Measurements from ENCODE around the gene MRPL18. TPM values are rescaled to one million over a fixed set of nuclear protein-coding genes. Genes with fewer than 3 reads are reported as not detected.

The MRPL18 gene
- total and polyA plus RNA-seq, 4 donors: 42.9 to 120 (median 61.3) TPM

- WGBS, 2 donors: 31 to 43% methylated on average over 1 of the region's 1 CpG
- no peaks in the 10 kb centered on the region for H3K9me3 ChIP-seq (ENCODE audit: control insufficient read depth in 4 of 4, insufficient read depth in 3 of 4, low read length in 3 of 4)
Observed at GRCh38 chr6:159797554-159797953, 7.3 kb downstream of the MRPL18 start.

GRCh38 chr6:159800141-159800865, 10.0 kb downstream of the MRPL18 start, which contains the start of gene PNLDC1:
Gene PNLDC1 (plus strand): TSS chr6:159800276. CDS start chr6:159800308, 32 bp downstream.
- WGBS, 2 donors: 93 to 94% methylated on average over 50 of the region's 50 CpGs
- H3K4me3 ChIP-seq: no peak within 1 kb of the TSS
- ATAC-seq (ENCODE audit: insufficient read depth, low FRiP score): no peak

More at GRCh38 chr6:159797554-159797953, 7.3 kb downstream of the MRPL18 start:
- H3K4me3 ChIP-seq: no peak overlapping the region
- H3K4me1 ChIP-seq (ENCODE audit: control insufficient read depth in 5 of 5, insufficient read depth in 5 of 5, low read length in 5 of 5): peaks cover 0 to 7% (median under 1%) of the 10 kb centered on the region in 5 donors
- ATAC-seq (ENCODE audit: insufficient read depth, low FRiP score) (no peak), DNase-seq (no peak)
- H3K27ac ChIP-seq (ENCODE audit: low read depth in 1 of 2, low read length in 1 of 2): no peak overlapping the region
- H3K9ac ChIP-seq (ENCODE audit: insufficient read depth in 1 of 2, low read length in 2 of 2): no peak overlapping the region
- no peak for TF ChIP-seq CTCF (IDR thresholded peaks at IDR 0.05; ENCODE audit: control extremely low read depth, extremely low read depth)
- no peaks in the 10 kb centered on the region for H3K27me3 ChIP-seq (ENCODE audit: control insufficient read depth in 3 of 3, insufficient read depth in 3 of 3, low read length in 2 of 3)
- H3K36me3 ChIP-seq (ENCODE audit: control insufficient read depth in 4 of 4, insufficient read depth in 4 of 4, low read length in 4 of 4): peaks cover 13 to 22% (median 16%) of the 10 kb centered on the region in 4 donors

GRCh38 chr6:159801935-159802334, 11.7 kb downstream of the MRPL18 start:
- no peak overlapping the region for H3K9ac ChIP-seq (ENCODE audit: insufficient read depth in 1 of 2, low read length in 2 of 2)
- H3K27me3 ChIP-seq (ENCODE audit: control insufficient read depth in 3 of 3, insufficient read depth in 3 of 3, low read length in 2 of 3): no peaks in the 10 kb centered on the region
- peak in 2 of 3 donors; percentile 19 to 75 for DNase-seq
- H3K36me3 ChIP-seq (ENCODE audit: control insufficient read depth in 4 of 4, insufficient read depth in 4 of 4, low read length in 4 of 4): peaks cover 8 to 20% (median 12%) of the 10 kb centered on the region in 4 donors
- H3K4me1 ChIP-seq (ENCODE audit: control insufficient read depth in 5 of 5, insufficient read depth in 5 of 5, low read length in 5 of 5): peaks cover 0 to 7% (median 0%) of the 10 kb centered on the region in 5 donors
- no peak for ATAC-seq (ENCODE audit: insufficient read depth, low FRiP score)
- H3K9me3 ChIP-seq (ENCODE audit: control insufficient read depth in 4 of 4, insufficient read depth in 3 of 4, low read length in 3 of 4): no peaks in the 10 kb centered on the region
- no peak for TF ChIP-seq CTCF (IDR thresholded peaks at IDR 0.05; ENCODE audit: control extremely low read depth, extremely low read depth)
- no peak overlapping the region for H3K27ac ChIP-seq (ENCODE audit: low read depth in 1 of 2, low read length in 1 of 2)
- WGBS, 2 donors: 64 to 77% methylated on average over 8 of the region's 8 CpGs
- H3K4me3 ChIP-seq: no peak overlapping the region

More at GRCh38 chr6:159800141-159800865, 10.0 kb downstream of the MRPL18 start, which contains the start of gene PNLDC1:
- Histone ChIP-seq H3K9ac (ENCODE audit: insufficient read depth in 1 of 2, low read length in 2 of 2) (no peak within 1 kb of the TSS), H3K27me3 (ENCODE audit: control insufficient read depth in 3 of 3, insufficient read depth in 3 of 3, low read length in 2 of 3) (no peaks in the 10 kb centered on the region), H3K27ac (ENCODE audit: low read depth in 1 of 2, low read length in 1 of 2) (no peak within 1 kb of the TSS), H3K36me3 (ENCODE audit: control insufficient read depth in 4 of 4, insufficient read depth in 4 of 4, low read length in 4 of 4) (peaks cover 8 to 22% (median 12%) of the 10 kb centered on the region in 4 donors), H3K9me3 (ENCODE audit: control insufficient read depth in 4 of 4, insufficient read depth in 3 of 4, low read length in 3 of 4) (no peaks in the 10 kb centered on the region), H3K4me1 (ENCODE audit: control insufficient read depth in 5 of 5, insufficient read depth in 5 of 5, low read length in 5 of 5) (peaks cover 0 to 7% (median 0%) of the 10 kb centered on the region in 5 donors)
- TF ChIP-seq CTCF (IDR thresholded peaks at IDR 0.05; ENCODE audit: control extremely low read depth, extremely low read depth): no peak
- DNase-seq: no peak

Data from lung (tissue), 12 donors.